Stimulated activated naive CD8-positive, alpha-beta T cell treated with anti-CD3 and anti-CD28 coated beads, Interleukin-15, Interleukin-2, amounts not matched to agents 100 U/mL and 50 U/mL, for 24 hours (primary cell): ENCODE measurements around the gene THAP4.
"Not testable (repeated sequence)": the region's sequence is repeated elsewhere in the genome, so short reads cannot be mapped to it uniquely, and the experiment has no call there.

Experiments
- ATAC-seq: fragments of 150-1000 bp; cut with Tn5 transposase; one replicate; pipeline ENCODE4 v1.10.0; 2021
- DNase-seq: peaks from one replicate; pipeline ENCODE4 v3.0.0; 2021

Gene THAP4

DNA sequence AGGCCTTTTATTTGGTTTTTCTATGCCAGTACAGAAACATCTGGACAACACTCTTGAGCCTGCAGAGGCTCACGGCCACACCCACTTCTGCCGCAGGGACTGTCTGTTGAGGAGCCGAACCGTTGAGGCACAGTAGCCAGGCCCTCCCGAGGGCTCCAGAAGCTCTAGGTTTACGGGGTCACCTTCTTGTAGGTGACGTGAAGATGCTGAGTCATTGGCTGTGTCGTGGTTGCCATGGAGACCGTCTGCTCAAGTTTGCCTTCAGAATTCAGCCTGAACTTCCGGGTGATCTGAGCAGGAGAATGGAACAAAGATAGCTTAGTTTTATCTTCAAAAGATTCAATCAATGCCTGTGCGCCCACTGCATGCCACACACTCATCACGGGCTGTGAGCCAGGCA is 52.5 kb downstream of the THAP4 start:
- ATAC-seq (no peak), DNase-seq (no peak)

GRCh38 chr2:241582806-241583205 is 54.2 kb downstream of the THAP4 start:
- no peak for DNase-seq
- no peak for ATAC-seq

GRCh38 chr2:241582328-241582727 is 54.6 kb downstream of the THAP4 start:
- no peak for ATAC-seq
- no peak for DNase-seq

GRCh38 chr2:241579281-241579680 is 57.7 kb downstream of the THAP4 start:
- DNase-seq, result no peak
- ATAC-seq, result no peak

DNA sequence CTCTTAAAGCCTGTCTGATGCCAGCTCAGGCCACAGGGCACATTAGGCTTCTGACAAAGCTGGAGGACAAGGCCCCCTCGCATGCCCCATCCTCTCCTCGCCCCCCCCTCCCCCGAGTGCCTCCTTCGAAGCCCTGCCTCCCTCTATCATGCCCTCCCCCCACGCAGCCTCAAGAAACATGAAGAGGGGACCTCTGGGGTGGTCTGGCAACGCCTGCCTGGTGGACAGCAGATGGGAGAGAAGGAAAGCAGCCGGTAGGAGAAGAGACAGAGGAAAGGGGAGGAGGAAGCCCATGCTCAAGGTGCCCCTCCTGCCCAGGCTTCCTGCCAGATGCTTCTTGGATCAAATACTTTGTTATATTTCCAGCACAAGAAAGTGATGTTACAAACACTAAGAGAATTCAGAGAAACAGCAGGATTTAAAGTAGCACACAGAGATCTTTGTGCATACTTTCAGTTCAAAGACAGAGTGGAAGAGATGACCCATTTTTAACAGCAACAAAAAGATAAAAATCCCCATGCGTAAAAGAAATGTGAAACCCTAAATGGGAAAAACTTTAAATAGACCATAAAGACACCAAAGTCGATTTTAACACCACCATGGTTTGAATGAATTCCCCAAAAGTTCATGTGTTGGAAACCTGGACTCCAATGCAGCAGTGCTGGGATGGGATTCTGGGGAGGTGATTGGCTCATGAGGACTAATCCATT is 59.4 kb downstream of the THAP4 start:
- ATAC-seq (no peak), DNase-seq (no peak)

DNA sequence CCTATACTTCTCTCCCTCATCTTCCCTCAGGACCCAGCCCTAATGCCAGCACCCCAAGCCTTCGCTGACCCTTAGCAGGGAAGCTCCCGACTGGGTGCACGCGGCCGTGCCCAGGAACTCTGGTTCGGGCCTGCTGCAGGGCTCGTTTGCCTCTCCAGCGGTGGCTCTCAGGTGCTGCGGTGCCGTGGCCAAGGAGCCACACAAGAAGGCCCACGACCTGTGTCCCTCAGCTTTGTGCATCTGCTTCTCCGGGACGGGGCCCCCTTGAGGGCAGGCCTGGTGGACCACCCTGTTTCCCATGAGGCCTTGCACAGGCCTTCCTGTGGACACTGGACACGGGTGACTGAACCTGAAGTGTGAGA is 60.7 kb downstream of the THAP4 start:
- ATAC-seq (no peak), DNase-seq (no peak)

GRCh38 chr2:241575624-241576292 is 61.2 kb downstream of the THAP4 start:
- no peak for ATAC-seq
- no peak for DNase-seq

DNA sequence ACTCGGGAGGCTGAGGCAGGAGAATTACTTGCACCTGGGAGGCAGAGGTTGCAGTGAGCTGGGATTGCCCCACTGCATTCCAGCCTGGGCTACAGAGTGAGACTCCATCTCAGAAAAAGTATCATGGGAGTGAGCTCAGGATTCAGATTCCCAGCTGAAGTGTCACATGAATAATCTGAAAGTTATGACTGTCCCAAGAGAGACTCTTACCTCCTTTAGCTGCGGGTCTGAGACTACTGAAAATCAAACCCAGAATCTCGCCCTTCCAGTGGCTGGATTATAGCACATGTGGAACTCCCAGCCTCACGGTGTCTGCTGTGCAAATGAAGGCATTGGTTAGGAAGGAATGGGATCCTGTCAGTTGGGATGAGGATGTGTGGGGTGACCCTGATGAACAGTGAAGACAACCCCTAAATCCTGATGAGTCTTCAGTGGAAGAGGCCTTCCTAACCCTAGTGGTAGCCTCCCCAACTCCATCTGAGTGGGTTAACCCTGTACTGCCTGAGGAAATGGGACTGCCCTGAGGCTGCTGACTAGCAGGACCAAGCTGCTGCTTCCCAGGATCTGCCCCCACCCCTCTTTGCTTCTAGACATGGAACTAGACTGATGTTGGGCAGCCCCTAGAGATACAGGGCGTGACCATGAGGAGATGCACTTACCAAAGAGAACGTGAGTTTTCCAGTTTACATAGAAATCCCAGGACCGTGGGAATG is 61.9 kb downstream of the THAP4 start:
- no peak for DNase-seq
- ATAC-seq, result no peak

GRCh38 chr2:241573741-241574140 is 63.2 kb downstream of the THAP4 start:
- no peak for DNase-seq

DNA sequence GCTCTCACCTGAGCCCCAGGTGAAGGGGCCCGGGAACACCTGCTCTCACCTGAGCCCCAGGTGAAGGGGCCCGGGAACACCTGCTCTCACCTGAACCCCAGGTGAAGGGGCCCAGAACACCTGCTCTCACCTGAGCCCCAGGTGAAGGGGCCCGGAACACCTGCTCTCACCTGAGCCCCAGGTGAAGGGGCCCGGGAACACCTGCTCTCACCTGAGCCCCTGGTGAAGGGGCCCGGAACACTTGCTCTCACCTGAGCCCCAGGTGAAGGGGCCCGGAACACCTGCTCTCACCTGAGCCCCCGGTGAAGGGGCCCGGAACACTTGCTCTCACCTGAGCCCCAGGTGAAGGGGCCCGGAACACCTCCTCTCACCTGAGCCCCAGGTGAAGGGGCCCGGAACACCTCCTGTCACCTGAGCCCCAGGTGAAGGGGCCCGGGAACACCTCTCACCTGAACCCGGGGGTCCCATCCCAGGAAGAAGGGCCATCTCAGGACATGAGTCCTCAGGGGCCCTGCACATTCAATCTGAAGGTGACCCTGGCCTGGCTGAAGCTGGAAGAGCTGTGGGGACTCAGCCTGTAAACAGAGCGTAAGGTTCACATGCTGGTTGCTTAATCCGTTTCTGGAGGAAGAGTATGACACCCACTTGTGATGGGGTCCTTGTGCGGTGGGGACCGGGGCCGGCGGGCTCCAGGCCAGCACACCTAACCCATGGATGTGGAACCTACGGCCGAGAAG is 63.9 kb downstream of the THAP4 start:
- DNase-seq, ATAC-seq: not testable (repeated sequence)

More at GRCh38 chr2:241573741-241574140, 63.2 kb downstream of the THAP4 start:
- no peak for ATAC-seq

GRCh38 chr2:241571821-241572620 is 64.9 kb downstream of the THAP4 start:
- ATAC-seq, result no peak
- DNase-seq, result no peak

DNA sequence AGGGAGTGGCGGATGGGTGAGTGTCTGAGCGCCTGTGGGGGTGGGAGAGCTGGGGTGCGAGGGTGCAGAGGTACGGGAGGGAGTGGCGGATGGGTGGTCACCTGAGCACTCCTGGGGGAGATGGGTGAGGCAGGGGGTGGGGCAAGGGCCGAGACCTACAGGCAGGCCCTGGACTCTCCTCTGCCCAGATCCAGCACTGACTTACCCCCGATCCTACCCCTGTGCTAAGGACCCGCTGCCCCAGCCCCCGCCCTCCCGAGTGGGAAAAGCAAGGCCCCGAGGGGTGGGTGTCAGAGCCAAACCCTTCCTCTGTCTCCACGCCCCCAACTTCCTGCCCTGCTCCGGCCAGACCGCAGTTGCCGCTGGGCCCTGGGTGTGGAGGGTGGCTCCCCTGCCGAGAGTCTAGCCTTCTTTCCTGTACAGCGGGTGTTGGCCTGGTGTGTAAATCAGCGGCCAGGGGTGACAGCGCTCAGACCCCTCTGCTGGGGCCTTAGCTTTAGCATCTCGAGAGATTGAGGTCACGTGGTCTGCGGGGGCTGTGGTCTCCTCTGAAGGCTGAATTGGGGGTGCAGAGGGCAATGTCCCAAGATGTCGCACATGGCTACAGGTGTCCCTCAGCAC is 65.9 kb downstream of the THAP4 start:
- ATAC-seq (no peak), DNase-seq (no peak)

- ATAC-seq, result no peak
Measured at GRCh38 chr2:241569831-241570281, 67.1 kb downstream of the THAP4 start.

GRCh38 chr2:241568726-241569125 is 68.2 kb downstream of the THAP4 start:
- ATAC-seq (no peak), DNase-seq (no peak)

More at GRCh38 chr2:241569831-241570281, 67.1 kb downstream of the THAP4 start:
- no peak for DNase-seq

- DNase-seq (no peak), ATAC-seq (no peak)
Measured at GRCh38 chr2:241567776-241568175, 69.2 kb downstream of the THAP4 start.

DNA sequence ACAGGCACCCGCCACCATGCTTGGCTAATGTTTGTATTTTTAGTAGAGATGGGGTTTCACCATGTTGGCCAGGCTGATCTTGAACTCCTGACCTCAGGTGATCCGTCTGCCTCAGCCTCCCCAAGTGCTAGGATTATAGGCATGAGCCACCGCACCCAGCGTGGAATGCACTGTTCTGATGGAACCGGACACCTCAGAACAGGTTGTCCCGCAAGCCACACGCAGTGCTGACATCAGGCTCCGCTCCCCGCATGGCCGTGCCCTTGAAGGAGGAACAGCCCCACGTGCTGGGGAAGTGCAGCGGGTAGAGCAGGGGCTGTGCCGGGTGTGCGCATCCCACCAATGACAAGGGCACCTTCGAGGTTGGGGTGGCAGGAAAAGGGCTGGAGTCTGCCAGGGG is 69.7 kb downstream of the THAP4 start:
- not testable (repeated sequence) for ATAC-seq, DNase-seq

- ATAC-seq, result no peak
- no peak for DNase-seq
Measured at GRCh38 chr2:241566468-241566867, 70.5 kb downstream of the THAP4 start.

DNA sequence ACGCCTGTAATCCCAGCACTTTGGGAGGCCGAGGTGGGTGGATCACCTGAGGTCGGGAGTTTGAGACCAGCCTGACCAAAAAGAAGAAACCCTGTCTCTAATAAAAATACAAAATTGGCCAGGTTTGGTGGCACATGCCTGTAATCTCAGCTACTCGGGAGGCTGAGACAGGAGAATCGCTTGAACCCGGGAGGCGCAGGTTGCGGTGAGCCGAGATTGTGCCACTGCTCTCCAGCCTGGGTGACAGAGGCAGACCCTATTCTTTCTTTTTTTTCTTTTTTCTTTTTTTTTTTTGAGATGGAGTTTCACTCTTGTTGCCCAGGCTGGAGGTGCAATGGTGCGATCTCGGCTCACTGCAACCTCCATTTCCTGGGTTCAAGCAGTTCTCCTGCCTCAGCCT is 70.9 kb downstream of the THAP4 start:
- ATAC-seq, DNase-seq: not testable (repeated sequence)

DNA sequence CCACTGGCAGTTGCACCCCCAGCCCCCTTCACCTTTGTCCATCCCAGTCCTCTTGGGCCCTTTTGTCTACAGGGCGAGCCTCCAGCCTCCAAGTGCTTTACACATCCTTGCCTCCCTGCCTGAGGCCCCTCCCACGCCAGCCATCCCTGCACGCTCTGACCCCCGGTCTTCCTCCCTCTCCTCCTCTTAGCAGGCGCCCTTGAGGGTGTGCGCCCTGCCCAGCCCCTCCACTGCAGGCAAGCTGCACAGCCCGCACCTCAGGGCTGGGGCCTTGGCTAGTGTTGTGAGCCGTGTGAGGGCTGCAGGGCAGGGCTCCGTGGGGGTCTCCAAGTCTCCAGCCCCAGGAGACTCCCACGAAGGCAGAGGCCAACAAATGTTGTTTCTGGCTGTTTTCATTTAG is 71.5 kb downstream of the THAP4 start:
- DNase-seq (no peak), ATAC-seq (no peak)

DNA sequence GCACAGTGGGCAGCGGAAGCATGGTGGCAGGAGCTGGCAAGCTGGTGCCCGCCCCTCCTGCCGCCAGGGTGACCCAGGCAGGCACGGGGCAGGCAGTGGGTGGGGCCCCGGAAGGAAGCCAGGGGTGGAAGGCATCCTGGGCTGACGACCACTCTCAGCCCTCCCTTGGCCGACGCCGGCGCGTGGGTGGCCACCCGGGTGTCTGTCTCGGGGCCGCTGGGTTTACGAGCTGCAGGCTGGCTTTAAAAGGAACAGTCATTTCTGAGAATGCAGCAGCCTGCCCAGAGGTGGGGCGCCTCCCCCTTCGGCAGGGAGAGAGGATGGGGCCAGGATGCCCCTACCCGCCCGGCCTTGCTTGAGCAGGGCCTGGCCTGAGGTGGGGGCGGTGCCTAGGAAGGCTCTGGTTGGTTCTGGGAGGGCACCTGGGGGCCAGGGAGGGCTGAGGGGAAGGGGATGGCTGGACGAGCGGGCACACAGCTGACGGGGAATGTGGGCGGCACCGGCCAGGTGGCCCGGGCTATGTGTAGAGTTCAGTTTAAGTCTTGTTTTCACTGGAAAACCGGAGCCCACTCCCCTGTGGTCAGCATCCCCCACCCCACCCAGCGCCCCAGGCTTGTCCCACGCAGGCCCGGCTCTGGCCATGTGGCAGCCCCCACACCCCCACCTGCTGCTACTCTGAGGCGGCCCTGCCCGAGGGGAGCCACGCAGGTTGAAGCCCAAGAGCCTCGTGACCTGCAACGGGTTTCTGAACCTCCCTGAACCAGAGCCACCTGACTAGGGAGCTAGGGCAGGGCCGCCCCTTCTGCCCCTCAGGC is 72.2 kb downstream of the THAP4 start:
- ATAC-seq (no peak), DNase-seq (no peak)
